Hematopoietic multipotent progenitor cell treated with erythropoietin and hydrocortisone succinate and interleukin-3 and kit ligand, for 15 days (in vitro differentiated cells): ENCODE measurements around the gene SMG6.

ENCODE experiments used
- DNase-seq: peaks from one replicate; pipeline ENCODE4 v3.0.0-alpha.2; 2015; ENCODE audit warnings: low spot score

The SMG6 gene

DNA sequence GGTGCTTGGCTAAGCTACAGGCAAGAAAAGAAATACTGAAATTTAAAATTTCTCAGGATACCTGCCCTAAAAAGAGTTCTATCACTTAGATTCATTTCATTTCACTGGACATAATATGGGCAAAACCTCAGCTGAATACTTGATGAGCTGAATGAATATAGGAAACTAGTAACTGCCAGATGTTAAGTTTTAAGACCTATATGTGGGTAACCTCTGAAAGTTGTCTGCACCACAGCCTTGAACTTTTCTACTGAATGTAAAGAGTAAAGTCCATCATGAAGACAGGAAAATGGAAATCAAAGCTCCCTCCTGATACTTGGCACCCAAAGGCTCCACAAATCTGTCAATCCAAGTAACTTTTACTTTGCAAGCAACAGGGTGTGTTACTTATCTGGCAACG lies 197.9 kb downstream of the SMG6 start:
- no peak for DNase-seq

DNA sequence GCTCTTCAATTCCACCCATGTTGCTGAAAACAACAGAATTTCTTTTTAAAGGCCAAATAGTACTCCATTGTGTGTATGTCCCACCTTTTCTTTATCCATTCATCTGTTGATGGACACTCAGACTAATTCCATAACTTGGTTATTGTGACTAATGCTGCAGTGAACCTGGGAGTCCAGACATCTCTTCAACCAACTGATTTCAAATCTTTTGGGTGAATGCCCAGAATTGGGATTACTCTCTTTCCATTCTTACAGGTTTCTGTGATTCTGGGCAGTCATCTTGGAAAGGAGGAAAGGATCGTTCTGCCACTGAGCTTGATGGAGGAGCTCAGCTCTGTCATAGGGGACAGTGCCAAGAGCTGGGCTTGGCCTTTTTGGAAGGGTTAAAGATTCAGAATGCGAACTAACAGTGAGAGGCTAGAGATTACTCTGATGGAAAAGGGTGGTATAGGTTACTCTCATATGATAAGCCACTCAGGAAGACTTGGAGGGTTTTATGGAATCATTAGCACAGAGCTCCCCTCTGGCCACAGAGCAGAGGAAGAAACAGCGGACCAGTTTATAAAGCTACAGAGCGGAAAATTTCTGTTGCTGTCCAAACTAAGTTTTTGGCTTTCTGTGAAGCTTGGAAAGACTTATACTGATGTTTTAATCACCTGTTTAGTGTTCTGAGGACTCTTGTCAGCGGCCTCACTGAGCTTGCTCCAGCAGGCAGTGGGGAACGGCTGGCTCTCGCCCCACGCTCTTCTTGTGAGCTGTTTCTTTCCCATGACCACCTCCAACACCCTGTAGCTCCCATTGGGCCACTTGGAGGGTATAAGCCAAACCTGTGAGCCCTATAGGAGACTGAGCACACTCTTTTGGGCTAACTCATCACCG lies 200.4 kb downstream of the SMG6 start:
- DNase-seq = no peak

DNA sequence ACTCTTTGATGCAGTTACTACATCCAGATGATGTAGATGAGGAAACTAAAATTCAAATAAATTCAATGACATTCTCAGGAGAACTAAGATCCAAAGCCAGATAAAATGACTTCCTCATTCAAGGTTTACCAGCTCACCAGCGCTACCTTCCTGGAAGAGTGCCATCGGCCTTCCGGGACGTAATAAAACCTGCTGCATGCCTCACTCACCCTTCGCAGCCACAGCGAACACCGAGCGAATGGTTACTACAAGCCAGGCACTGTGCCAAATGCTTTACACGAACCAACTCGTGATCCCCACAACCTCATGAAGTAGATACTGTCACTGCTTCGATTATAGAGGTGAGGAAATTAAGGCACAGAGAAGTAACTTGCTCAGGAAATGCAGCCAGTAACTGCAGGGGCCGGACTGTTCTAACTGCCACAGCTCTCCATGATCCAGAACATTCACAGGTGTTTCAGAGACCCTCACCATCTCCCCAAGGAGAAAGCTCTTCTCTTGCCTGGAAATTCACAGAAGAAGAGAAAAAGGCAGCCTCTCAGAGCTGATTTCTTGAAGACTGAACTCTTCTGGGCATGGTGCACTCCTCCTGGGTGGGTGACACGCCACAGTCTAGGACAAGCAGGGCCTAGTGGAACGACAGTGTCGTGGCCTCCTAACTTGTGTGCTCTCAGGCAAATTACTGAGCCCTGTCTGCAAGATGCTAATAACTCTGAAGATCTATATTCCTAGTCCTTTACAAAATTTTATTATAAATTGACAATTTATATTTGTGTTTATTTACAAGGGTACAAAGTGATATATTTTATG lies 201.9 kb downstream of the SMG6 start:
- no peak for DNase-seq

DNA sequence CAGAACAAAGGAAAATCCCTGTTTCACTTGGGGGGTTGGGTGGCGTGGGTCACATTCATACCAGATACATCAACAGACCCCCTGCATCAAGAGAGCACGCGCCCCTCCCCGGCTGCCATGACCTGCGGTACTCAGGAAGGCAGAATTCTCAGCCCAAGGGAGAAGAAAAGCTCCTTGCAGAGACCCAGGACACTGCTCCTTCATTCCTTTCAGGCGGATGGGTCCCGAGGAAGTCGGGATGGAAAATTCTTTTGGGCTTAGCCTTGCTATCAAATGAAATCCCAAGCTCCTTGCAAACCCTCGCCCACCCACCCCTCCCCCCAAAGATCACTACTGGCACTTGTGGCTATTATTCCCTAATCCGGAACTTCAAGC lies 208.1 kb downstream of the SMG6 start:
- DNase-seq = no peak

DNA sequence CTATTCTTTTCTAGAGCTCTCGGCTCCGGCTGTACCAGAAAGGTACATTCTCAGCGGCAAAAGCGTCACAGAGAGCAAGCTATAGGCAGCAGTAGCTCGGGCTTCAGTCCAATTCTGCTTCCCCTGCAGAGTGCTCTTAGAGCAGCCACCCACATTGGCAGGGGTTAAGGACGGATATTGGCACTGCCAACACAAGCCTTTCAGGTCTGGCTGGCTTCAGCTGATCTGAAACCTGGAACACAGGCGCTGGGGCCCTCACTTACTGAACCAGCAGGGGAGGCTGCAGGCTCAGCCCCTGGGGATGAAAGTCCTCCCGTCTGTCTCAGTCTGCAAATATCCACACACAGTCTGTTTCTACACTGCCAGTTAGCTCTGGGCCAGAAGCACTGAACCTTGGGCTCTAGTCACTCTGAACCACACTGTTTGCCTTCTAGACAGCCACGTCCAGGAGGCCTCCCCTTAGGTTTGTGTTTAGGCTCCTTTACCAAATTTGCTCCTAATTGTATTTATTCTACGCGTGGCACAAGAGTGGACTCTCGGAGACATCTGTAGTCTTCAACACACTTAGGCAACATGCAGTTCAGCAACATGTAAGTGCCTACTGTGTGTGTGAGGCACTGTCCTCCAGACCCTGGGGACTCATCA lies 208.6 kb downstream of the SMG6 start:
- no peak for DNase-seq

DNA sequence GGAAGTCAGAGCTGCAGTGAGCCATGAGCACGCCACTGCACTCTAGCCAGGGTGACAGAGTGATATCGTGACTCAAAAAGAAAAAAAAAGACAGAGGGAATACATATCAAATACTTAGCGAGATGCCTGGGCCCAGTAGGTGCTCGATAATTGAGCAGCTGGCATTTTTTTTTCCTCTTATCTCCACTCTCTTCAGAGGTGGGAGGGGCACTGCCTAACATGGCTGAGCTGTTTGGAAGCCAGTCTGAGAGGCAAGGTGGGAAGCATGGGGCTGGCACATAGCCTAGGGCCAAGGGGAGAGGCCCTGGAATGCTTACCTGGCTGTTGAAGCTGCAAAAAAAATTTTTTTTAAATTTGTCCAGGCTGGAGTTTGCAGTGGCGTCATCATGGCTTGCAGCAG lies 210.2 kb downstream of the SMG6 start:
- DNase-seq = peak; percentile 71

DNA sequence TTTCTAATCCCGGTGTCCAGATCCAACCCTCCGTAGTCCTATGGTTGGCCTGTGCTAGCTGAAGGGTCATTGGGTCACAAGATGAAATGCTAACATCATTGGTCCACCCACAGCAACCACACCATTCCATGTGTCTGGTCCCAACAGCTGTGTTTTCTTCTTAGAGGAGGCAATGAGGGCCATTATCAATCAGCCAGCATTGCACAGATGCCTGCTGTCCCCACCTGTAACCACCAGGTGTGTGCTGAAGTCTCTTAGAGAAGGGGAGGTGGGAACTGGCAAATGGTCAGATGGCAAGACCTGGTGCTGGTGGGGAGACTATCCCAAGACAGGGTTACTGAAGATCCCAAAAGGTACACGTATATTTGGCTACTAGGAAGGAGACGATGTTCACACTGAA lies 211.3 kb downstream of the SMG6 start:
- DNase-seq = no peak

DNA sequence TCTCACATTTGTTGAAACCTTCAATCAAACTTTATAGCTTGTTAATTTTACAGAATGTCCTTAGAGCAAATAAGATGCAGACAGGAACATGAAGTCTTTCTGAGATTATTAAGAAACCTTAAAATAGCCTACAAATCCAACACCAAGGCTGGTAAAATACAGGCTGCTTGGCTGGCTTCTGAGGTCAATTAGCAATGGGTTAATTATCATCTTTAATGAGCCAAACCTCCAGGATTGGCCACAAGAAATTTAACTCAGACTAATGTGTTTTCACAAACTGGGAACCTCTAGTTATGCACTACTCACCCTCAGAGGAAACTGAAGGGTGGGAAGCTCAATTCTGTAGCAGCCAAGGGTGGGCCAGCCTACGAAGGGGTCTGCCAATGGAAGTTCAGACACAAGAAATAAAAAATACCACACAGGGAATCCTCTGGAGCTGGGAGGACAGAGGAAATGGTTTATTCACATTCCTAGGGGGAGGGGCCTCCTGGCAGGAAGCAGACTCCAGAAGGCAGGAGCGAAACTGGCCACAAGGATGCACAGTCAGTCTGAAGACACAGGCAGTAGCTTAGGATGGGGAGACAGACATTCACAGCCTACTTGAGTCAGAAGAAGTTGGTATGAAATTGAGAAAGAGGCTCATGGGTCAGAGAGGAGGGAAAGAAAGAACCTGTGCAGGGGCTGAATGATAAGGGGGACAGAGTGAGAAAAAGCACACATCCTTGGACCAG lies 212.6 kb downstream of the SMG6 start:
- DNase-seq = no peak

DNA sequence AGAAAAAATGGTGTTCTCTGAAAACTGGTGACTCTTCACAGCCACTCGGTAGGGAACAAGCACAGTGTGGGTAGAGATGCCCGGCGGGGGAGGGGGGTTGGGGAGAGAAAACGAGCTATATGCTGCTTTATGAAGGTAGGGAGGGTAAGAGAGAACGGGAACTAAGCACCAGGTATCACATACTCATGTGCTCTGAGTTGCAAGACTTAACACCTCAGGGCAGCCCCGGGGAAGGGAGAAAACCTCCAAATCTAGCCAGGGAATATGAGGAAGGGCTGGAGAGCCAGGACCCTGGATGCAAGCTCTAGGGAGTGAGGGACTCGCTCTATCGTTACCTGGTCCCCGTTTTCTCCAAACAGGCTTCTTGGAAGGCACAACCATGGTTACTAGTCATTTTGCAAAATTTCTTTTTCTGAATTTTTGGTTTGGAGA lies 213.4 kb downstream of the SMG6 start:
- DNase-seq = no peak

DNA sequence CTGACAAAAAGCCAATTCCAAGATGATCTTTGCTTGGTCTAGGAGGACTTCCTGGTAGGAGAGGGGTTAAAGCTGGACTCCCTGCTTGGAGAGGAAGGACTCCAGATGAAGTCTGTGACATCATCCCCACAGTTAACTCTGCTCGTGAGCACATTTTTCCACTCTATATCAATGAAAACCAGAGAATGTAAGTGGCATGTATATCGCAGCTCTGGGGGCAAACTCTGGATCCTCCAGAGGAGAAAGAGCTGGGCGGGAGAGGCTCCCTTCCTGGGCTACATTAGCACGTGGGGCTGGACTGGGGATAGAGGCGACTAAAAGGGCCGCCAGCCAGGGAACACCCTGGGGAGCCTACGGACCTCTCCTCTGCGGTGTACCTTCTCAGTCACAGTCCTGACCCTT lies 214.6 kb downstream of the SMG6 start:
- DNase-seq = no peak

DNA sequence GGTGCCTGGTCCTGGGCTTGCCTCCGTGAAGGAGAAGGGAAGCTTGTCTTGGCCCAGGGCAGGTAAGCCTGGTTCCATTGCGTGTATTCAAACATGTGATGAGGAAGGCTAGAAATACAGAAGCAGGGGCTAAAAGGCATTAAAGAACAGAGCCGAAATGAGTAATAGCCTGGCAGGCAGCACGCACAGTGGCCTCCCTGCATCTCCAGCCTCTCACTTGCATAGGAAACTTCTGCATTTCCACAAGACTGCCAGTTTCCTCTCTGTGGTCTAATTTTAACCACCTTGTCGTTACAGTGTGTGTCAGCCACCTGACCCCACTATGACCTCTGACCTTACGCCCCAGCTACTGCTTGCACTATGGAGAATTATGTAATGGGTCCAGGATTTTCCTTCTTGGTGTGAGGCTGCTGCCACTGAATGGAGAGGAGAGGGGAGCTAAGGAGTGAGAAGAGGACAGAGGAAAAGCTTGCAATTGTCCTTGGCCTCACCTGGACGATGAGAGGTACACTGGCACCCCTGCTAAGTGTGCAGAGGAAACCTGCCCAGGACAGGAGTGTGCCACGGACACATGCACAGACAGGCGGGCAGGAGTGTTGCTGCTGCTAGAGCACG lies 215.9 kb downstream of the SMG6 start:
- DNase-seq = no peak

DNA sequence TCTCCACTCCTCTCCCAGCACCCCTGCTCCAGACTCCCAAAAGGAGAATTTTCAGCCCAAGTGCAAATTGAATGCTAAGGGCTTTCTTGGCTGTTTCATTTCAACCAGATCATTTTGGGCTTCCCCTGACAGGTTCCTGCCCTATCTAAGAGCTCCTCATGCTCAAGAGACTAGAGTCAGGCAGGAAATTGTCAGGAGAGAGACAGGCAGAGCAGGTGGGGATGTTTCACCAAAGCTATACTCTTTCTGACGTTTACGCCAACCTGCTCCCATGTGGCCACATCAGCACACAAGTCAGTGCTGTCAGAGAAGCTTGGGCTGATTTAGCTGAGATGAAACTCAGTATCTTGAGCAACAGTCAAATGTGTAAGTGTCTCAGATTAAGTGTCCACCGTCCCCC lies 217.3 kb downstream of the SMG6 start:
- no peak for DNase-seq

DNA sequence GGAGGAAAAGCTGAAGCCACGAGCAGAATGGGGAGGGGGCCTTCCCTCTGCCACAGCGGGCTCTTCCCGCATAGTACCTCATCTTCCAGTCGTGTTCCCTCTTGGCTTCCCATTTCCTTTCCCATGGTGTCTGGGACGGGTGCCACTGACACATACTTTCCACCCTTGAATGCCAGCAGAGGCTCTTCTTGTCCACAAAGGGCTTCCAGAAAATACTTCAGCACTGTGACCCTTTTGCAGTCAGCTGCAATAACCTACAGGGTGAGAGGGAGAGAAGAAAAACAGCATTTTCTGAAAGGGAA lies 218.0 kb downstream of the SMG6 start:
- DNase-seq = no peak

DNA sequence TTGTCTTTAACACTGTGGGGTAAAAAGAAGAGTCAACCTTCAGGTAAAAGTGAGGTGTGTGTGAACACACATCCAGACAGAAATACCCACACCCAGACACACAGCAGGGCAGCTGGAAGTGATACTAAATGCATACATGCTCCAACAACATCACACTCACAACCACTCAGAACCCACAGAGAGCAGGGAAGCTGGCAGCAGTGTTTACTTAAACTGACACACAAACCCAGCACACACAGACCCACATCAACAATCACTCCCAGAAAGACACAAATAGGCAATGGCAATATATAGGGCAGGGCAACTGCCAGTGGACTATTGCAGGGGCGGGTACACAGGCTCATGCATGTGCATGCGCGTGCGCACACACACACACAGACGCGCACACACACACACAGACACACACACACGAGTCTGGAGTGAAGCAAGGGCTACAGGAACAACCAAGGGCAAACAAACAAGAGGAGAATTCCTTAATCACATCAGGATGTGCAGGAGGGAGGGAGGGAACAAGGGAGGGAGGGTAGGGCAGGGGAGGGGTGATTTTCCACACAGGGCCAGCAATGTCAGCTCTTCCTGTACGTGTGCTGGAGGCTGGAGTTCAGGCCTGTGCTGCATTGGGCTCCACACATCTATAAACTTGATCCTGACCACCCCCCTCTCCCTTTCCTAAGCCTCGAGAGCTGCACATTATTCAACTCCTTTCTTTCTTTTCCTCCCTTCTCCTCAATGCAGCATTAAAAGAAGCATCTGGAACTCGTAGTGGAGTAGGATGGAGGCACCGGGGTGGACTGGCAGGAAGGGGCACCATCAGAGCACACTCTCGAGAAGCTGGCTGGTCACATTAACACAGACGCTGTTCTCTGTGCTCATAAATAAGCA lies 218.6 kb downstream of the SMG6 start:
- no peak for DNase-seq

DNA sequence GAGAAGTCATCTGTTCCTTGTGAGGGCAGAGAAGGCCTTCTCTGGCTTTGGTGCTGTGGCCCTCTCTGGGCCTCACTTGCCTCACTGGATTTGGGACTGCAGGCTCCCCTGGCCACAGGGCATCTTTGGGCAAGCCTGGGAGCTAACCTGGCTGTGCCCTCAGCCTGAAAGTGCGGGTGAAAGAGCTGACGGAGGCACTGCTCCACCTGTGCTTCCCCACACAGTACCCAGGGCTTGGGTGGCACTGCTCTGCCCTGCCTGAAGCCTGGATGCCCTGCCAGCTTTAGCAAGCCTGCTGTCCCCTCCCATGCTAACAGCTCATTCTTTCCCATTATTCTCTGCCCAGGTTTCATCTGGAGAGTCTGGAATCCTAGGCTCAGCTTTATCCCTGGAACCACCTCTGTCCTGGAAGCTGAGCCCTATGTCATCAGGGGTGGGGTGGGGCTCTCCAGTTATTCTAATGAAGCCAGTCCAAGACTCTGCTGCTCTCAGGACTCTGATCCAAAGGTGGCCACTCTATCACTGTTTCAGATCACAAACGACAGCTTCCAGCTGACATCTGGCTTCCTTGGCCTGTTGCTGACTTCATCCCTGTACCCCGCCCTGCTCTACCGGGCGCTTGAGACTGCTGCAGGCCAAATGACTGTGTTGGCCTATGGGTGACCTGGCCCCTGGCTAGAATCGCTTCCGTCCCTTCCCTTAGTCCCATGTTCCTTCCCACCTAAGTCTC lies 219.4 kb downstream of the SMG6 start:
- DNase-seq = no peak

DNA sequence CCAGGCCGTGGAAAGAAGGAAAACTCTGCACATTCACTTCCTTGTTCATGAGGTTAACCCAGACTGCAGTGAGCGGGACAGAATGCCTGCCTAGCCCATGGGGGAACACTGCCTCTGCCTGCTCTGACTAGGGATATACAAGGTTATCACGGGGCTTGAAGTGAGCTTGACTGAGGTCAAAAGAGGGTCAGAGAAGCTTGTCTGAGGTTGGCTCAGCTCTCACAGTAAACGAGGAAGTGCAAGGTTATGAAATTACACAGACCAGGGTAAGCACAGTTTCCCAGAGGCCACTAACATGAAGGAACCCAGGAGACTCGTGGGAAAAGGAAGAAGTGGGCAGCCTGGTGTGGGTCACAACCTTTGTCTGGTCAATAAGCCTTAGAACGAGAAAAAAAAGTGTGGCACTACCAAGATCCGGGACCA lies 220.0 kb downstream of the SMG6 start:
- DNase-seq = no peak

DNA sequence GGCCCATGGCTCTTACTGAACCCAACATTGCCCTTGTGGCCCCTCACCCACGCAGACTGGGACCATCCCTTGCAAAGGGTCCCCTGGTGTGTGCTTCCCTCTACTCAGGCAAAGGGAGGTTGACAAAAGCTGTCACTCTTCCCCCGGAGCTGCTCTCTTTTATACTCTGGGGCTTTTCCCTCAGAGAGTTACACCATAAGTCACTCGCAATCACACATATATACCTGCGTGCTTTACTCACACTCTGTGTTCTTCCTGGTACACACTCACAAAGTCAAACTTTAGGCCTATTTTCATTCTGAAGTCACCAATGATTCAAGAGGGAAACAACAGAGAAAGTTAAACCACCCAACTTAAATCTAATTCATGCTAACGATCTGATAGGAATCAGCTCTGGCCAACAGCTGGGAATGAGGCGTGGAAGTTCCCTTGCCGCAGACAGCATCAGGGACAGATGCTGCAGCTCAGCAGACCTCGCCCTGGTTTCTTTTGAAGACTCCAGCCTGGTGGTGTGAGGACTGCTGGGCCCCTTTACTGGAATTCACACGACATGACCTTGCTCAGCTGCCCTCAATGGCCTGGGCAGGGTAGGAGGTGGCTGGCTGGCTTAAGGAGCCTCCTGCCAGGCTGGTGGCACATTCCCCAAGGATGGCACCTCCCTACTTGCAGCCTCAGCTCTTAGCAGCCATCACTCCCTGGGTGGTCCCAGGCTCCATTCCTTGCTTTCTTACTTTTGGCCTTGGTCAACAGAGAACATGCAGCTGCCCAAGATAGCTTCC lies 221.4 kb downstream of the SMG6 start:
- DNase-seq = no peak

DNA sequence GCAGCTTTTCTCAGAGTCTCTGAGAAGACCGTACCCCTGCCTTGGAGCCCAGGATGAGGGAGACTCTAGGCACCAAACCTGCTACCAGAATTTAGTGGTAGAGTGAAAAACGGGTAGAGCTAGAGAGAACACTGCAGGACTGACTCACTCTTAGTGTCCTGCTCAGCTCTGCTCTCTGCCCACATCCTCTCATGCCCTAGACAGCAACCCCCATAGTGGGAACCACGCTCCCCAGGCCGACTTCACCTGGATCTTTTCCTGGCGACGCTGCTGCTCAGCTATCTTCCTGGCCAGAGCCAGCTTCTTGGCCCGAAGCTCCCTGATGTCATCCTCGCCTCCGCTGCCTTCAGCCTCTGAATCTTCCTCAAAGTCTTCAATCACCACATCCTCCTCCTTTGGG lies 222.0 kb downstream of the SMG6 start:
- DNase-seq = no peak

DNA sequence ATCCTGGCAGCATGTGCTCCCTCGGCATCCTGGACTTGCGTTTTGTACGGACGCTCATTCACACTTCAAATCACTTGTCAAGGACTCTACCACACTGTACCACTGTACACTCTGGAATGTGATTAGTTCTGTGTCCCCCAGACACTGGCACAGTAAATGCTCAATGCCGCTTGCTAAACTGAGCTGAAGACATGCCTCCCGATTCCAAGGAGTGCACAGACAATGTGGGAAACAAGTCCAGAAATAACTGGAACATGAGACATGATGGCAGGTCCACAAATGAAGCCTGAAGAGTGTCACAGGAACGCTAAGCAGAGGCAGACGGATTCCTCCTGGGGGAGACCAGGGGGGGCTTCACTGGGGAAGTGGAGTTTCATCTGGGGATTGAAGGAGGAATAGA lies 226.5 kb downstream of the SMG6 start:
- DNase-seq = no peak
